Urothelium cell line (cell line): ENCODE results near the gene ZNF318.
A peak's percentile ranks its signal among the peaks of the same experiment; 100 is the strongest.
"Not testable (repeated sequence)": the region's sequence is repeated elsewhere in the genome, so short reads cannot be mapped to it uniquely, and the experiment has no call there.

Experiments
- DNase-seq: peaks from one replicate; pipeline ENCODE4 v3.0.0; 2011; ENCODE audit warnings: low spot score, mixed read lengths
- FAIRE-seq: peaks from 2 replicates; lab custom pipeline; 2011; peaks lifted over from hg19 to GRCh38; lab: Jason Lieb, UNC

ZNF318 gene

GRCh38 chr6:43303751-43304331, 65.6 kb downstream of the ZNF318 start:
- DNase-seq (no peak), FAIRE-seq (peak; percentile 61)

DNA sequence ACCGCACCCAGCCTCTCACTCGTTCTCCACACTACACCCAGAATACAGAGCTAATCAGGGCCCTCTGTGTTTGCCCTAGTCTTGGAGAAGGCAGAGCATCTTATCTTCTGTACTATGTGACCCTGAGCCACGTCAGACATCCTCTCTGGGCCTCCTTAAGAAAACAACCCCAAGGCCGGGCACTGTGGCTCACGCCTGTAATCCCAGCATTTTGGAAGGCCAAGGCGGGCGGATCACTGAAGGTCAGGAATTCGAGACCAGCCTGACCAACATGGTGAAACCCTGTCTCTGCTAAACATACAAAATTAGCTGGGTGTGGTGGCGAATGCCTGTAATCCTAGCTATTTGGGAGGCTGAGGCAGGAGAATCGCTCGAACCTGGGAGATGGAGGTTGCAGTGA, 66.4 kb downstream of the ZNF318 start:
- not testable (repeated sequence) for FAIRE-seq, DNase-seq

DNA sequence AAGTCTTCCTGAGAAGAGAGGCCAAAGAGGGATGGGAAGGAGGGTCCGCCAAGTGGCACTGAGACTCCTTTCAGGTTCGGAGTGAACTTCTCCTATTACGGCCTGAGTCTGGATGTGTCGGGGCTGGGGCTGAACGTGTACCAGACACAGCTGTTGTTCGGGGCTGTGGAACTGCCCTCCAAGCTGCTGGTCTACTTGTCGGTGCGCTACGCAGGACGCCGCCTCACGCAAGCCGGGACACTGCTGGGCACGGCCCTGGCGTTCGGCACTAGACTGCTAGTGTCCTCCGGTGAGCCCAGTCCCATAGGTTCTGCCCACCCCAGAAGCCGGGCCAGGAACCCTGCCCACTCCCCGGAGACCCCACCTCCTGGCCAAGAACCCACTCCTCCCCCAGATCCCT, 67.3 kb downstream of the ZNF318 start:
- no peak for DNase-seq
- FAIRE-seq, result no peak

GRCh38 chr6:43301081-43301870, 68.2 kb downstream of the ZNF318 start:
- FAIRE-seq (no peak), DNase-seq (no peak)

- FAIRE-seq (no peak), DNase-seq (no peak)
These were observed 69.8 kb downstream of the ZNF318 start for GRCh38 chr6:43299338-43300293.

- no peak for DNase-seq
- no peak for FAIRE-seq
These were observed 70.7 kb downstream of the ZNF318 start for GRCh38 chr6:43298565-43299337.

- no peak for FAIRE-seq
- no peak for DNase-seq
These were observed 71.5 kb downstream of the ZNF318 start, which contains the start of gene SLC22A7 for GRCh38 chr6:43297644-43298564. SLC22A7 (plus strand) TSS chr6:43298260; CDS start chr6:43298359, 99 bp downstream.

DNA sequence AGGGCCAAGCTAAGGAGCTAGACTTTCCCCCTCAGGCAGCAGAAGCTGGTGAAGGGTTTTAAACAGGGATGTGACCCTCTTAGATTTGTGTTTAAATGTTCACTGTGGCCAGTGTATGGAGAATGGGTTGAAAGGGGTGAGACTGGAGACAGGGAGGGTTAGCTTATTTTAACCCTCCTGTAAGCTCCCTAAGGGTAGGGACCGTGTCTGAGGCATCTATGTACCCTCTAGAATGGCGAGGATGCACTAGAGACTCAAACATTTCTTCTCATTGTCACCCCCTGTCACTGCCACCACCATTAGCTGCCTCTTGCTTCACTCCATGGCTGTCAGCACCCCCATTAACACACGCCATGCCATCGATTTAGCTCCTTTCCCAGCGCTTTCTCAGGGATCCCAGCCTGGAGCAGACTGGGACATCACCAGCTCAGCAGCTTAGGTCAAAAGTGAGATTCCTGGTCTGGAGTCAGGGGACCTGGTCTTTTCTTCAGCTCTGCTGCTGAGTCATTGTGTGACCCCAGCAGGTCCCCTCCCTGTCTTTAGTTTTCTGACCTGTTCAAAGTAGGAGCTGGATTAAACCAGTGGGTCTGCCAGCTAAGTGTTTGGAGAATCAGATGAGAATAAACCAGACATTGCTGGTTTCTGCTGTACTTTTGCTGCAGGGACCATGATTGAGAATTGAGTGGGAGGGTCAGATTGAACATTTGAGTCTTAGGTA, 72.5 kb downstream of the ZNF318 start:
- no peak for FAIRE-seq
- no peak for DNase-seq

GRCh38 chr6:43295456-43295855, 74.0 kb downstream of the ZNF318 start:
- FAIRE-seq, result no peak
- DNase-seq, result no peak

- DNase-seq, result no peak
- peak; percentile 81 for FAIRE-seq
These were observed 74.9 kb downstream of the ZNF318 start for GRCh38 chr6:43294536-43294935.

DNA sequence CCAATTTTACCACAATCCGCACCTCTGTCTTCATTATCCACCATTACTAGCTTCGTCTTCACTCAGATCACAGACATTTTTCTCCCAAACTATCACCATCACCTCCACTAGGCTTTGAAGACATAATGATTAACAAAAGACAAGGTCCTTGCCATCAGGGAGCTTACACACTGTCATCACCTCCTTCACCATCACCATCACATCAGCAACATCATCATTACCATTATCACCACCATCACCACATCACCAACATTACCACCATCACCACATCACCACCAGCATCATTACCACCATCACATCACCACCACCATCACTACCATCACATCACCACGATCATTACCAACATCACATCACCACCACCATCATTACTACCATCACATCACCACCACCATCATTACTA, 75.7 kb downstream of the ZNF318 start:
- no peak for FAIRE-seq

GRCh38 chr6:43292763-43293318, 76.6 kb downstream of the ZNF318 start:
- DNase-seq (no peak), FAIRE-seq (no peak)

More for the DNA sequence above, 75.7 kb downstream of the ZNF318 start:
- no peak for DNase-seq

DNA sequence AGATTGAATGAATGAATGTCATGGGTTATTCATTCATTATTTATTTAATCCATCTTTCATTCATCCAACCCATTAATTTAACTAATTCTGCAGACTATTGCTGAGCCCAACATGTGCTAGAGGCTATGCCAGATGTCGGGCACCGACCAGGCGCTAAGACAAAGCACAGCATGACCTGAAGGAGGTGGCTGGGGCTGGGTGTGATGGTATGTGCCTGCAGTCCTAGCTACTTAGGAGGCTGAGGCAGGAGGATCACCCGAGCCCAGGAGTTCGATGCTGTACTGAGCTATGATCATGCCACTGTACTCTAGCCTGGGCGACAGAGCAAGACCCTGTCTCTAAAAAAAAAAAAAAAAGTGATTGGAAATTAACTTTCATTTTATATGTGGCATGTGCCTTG, 77.1 kb downstream of the ZNF318 start:
- no peak for FAIRE-seq
- DNase-seq, result no peak

GRCh38 chr6:43291708-43292107, 77.7 kb downstream of the ZNF318 start:
- FAIRE-seq, result no peak
- no peak for DNase-seq

DNA sequence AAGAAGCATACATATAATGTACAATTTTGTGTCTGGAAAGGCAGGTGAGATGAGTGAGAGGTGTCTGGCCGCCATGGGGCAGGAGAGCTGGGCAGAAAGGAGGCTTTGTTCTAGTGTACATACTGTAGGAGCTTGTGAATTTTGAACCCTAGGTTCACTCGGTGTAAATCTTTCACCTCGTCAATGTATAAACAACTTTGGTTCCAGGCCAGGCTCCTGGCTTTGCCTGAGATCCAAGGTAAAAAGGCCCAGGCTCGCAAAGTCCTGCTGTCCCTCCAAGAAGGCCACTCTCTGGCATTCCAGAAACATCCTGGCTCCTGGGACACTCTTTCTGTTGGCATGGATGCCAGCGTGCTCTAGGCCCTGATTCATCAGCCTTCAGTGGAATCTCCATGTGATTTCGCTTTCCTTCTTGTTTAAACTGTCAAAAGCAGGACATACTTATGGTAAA, 78.5 kb downstream of the ZNF318 start:
- no peak for FAIRE-seq
- no peak for DNase-seq

DNA sequence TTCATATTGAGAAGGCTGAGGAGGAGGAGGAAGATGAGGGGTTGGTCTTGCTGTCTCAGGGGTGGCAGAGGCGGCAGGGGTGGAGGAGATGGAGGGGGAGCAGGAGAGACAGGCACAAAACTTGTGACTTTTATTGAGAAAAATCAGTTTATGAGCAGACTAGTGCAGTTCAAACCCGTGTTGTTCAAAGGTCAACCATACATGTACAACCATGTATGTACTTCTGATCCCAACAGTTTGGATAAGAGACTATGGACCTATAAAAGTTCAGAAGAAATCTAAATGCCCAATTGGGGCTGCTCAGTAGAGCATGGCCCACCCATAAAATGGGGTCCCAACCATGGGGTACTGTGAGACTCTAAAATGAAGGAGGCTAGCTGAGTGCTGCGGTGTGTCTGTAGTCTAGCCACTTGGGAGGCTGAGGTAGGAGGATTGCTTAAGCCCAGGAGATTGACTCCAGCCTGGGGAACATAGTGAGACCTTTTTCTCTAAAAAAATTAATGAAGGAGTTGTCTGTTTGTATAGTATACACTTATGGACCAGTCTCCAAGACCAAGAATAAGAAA, 79.0 kb downstream of the ZNF318 start:
- FAIRE-seq, result no peak
- DNase-seq, result no peak

- no peak for FAIRE-seq
- DNase-seq, result no peak
These were observed 81.4 kb downstream of the ZNF318 start for GRCh38 chr6:43287717-43288679.
